Suprapubic skin (tissue), 4 donors: Measurements from ENCODE around the gene F7.

Source experiments
- EP300 ChIP-seq: sonication (generic); formaldehyde crosslinking; IDR thresholded peaks from one replicate; pipeline ENCODE4 v1.6.1; 2017; ENCODE audit warnings: antibody characterized with exemption
- POLR2A ChIP-seq, 2 donors: fragments of 450-650 bp; IDR thresholded peaks; one replicate each; pipeline ENCODE4 v1.6.1; 2017; ENCODE audit warnings: antibody characterized with exemption in 2 of 2, mild to moderate bottlenecking in 2 of 2, moderate library complexity in 2 of 2
- POLR2AphosphoS5 ChIP-seq, 3 donors: sonication (generic); formaldehyde crosslinking; IDR thresholded peaks; one replicate each; pipeline ENCODE4 v1.6.1; 2017; ENCODE audit warnings: antibody characterized with exemption in 3 of 3
- TF ChIP-seq, protein P1 (sequence below), 2 donors: fragments of 200-600 bp in 1 of 2; fragments of 450-650 bp in 1 of 2; sonication (generic) in 1 of 2; IDR thresholded peaks; one replicate each; pipeline ENCODE4 v1.5.1; 2016 to 2019; ENCODE audit warnings: antibody characterized with exemption in 2 of 2, mild to moderate bottlenecking in 1 of 2, moderate library complexity in 1 of 2

DNA sequence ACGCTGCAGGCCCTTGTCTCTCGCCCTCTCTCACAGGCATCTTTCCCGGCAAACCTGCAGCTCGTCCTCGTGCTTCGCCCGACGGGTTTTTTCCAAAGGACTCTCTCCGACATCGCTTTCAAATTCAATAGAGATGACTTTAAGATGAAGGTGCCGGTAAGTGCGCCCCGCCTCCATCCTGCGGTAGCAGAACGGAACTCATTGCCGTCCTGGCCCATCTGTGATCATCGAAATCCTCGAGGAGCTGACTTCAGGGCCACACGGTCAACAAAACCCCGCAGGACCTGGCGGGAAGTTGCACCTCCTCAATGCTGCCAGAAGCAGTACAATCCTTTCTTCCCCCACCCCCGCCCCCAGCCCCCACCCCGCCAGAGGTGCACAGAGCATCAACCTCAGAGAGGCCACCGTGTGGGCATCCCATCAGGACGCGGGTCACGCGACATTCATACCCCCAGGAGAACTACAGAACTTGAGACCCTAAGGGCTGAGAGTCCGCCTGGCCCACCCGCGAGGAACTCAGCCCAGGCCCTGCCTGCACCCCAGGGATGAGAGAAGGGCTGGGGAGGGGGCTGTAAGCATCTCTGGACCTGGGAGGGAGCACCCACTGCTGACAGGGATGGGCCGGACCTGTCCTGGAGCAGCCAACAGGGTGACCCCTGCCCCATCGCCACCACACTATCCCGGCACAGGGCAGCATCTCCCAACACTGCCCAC lies 44.9 kb upstream of the F7 start:
- TF ChIP-seq, protein P1, sequence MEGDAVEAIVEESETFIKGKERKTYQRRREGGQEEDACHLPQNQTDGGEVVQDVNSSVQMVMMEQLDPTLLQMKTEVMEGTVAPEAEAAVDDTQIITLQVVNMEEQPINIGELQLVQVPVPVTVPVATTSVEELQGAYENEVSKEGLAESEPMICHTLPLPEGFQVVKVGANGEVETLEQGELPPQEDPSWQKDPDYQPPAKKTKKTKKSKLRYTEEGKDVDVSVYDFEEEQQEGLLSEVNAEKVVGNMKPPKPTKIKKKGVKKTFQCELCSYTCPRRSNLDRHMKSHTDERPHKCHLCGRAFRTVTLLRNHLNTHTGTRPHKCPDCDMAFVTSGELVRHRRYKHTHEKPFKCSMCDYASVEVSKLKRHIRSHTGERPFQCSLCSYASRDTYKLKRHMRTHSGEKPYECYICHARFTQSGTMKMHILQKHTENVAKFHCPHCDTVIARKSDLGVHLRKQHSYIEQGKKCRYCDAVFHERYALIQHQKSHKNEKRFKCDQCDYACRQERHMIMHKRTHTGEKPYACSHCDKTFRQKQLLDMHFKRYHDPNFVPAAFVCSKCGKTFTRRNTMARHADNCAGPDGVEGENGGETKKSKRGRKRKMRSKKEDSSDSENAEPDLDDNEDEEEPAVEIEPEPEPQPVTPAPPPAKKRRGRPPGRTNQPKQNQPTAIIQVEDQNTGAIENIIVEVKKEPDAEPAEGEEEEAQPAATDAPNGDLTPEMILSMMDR (IDR thresholded peaks at IDR 0.05), result no peak
- TF ChIP-seq POLR2A (IDR thresholded peaks at IDR 0.05) (no peak), POLR2AphosphoS5 (IDR thresholded peaks at IDR 0.05) (no peak), EP300 (no peak)
